Measurements from ENCODE around the gene MAP2K3.
"Not testable (repeated sequence)": the region's sequence is repeated elsewhere in the genome, so short reads cannot be mapped to it uniquely, and the experiment has no call there.

The MAP2K3 gene

DNA sequence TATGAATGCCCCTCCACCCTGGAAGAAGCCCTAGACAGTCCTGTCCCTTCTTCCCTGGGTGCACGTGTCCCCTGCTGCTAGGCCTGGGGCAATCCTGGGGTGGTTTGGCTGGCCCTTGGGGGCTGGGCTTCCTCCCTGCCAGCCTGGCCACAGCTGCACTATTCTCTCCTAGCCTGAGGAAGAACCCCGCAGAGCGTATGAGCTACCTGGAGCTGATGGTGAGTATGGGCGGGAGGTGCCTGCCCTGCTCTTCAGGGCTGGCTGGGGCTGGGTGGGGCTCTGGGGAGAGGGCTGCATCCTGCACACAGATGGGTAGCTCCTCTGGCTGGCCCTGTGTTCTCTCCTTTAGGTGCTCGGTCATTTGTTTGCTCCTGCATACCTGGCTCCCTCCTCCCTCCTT is 28.8 kb downstream of the MAP2K3 start:
- no peak for TF ChIP-seq ZNF274 (IDR thresholded peaks at IDR 0.05; ENCODE audit: low read depth, low read length)
- no peak overlapping the region for H3K4me3 ChIP-seq (ENCODE audit: low read length)

- not testable (repeated sequence) for H3K4me3 ChIP-seq (ENCODE audit: low read length)
Observed at GRCh38 chr17:21313761-21314160, 29.2 kb downstream of the MAP2K3 start.

DNA sequence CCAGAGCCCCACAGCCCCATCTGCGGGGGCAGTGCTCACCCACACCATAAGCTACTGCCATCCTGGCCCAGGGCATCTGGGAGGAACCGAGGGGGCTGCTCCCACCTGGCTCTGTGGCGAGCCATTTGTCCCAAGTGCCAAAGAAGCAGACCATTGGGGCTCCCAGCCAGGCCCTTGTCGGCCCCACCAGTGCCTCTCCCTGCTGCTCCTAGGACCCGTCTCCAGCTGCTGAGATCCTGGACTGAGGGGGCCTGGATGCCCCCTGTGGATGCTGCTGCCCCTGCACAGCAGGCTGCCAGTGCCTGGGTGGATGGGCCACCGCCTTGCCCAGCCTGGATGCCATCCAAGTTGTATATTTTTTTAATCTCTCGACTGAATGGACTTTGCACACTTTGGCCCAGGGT is 29.8 kb downstream of the MAP2K3 start:
- H3K4me3 ChIP-seq (ENCODE audit: low read length), result not testable (repeated sequence)

- not testable (repeated sequence) for H3K4me3 ChIP-seq (ENCODE audit: low read length)
Observed at GRCh38 chr17:21314701-21315111, 30.2 kb downstream of the MAP2K3 start.

DNA sequence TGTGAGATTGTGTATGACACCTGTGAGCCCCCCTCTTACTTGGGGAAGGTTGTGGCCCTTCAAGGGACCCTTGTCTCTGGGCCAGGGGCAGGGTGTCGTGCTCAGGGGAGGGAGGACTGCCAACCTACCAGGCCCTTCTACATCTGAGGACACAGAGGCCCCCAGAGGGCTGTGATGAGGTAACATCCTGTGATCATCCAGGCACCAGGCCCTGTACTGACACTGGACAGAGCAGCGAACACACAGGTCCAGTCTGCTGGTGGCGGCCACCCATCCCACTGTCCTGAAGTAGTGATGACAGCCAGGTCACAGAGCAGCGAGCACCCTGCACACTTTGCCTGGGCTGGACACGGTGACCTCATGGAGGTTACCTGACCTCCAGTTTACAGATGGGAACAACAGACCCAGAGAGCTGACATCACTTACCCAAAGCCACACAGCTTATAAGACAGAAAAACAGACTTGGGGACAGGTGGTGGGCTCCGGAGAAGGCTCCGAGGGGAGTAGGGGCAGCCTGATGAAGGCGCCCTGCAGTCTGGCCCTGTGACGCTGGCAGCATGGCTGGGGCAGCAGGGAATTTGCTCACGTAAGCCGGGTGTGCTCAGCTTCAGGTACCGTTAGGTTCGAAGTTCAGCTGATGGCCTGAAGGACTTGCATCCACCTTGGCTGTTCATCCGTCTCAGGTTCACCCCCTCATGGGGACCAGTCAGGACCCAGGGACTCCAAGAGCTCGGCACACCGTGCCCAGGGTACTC is 30.9 kb downstream of the MAP2K3 start:
- H3K4me3 ChIP-seq (ENCODE audit: low read length), result not testable (repeated sequence)

DNA sequence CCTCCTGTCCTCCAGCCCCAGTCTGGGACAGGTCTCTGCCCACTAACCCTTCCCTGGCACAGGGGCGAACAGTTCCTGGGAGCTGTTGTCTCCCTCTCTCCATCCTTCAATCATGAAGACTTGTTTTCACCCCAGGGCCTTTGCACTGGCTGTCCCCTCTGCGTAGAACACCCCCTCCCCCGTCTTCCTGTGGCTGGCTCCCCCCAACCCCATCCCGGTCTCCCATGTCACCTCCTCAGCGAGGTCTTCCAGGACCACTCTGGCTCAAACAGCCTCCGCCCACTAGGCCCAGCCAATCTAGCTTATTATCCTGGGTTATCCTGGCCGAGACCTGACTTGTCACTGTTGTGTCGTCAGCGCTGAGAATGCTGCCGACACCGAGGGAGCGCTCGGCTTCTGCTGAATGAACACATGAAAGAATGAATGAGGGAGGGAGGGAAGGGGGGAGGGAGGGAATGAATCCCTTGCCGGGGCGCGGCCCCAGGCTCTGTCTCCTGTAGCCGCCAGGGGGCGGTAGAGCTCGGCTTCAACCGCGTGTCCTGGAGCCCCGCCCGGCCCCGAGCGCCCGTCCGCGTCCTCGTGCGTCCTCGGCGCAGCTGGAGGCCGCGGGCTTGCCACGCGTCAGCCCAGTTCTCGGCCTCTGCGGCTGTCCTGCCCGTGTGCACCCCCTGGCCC is 31.8 kb downstream of the MAP2K3 start:
- not testable (repeated sequence) for H3K4me3 ChIP-seq (ENCODE audit: low read length)

DNA sequence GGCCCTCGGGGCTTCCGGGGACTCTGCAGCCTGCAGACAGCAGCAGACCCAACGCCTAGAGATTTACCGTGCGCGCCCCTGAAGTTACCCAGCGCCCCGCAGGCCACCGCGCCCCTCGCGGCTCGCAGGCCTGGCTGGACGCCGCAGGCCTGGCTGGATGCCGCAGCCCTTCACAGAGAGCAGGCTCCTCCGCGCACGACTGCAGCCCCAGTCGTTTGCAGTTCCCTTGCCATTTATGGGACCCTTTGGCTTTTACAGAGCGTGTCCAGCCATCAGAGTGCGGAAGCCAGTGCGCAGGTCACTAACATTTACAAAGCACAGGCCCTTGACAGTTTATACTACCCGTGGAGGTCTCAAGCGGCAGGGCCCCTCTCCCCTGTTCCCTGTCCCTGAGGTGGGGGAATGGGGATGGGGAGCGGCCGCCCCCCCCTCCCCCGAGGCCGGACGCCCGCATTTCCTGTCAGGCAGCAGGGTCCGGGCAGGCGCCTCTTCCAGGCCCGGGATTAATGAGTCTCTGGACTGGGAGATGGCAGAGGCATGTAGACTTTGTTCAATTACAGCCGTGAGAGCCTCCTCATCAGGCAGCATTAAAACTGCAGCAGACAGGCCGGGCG is 32.5 kb downstream of the MAP2K3 start:
- H3K4me3 ChIP-seq (ENCODE audit: low read length), result not testable (repeated sequence)

GRCh38 chr17:21317821-21318220 is 33.3 kb downstream of the MAP2K3 start:
- H3K4me3 ChIP-seq (ENCODE audit: low read length), result not testable (repeated sequence)

GRCh38 chr17:21318439-21318838 is 33.9 kb downstream of the MAP2K3 start:
- TF ChIP-seq ZNF274 (IDR thresholded peaks at IDR 0.05; ENCODE audit: low read depth, low read length), result no peak
- H3K4me3 ChIP-seq (ENCODE audit: low read length), result no peak overlapping the region

GRCh38 chr17:21318856-21319255 is 34.3 kb downstream of the MAP2K3 start:
- not testable (repeated sequence) for H3K4me3 ChIP-seq (ENCODE audit: low read length)

DNA sequence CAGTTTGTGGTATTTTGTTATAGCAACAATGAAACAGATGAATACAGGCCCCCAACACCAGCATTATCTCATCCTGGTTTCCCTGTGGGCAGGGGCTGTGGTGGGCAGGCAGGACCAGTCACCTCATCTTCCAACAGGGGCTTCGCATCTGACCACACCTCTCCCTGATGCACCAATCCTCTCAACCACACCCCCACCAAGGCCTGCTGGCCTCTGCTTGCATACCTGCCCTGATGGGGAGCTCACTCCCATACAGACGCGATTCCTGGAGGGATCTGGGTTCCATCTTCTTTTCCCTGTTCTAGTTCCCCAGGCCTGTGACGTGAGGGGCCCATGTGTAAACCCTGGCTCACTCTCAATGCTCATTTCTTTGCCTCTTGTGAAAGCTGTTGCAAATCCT is 34.7 kb downstream of the MAP2K3 start:
- not testable (repeated sequence) for H3K4me3 ChIP-seq (ENCODE audit: low read length)

DNA sequence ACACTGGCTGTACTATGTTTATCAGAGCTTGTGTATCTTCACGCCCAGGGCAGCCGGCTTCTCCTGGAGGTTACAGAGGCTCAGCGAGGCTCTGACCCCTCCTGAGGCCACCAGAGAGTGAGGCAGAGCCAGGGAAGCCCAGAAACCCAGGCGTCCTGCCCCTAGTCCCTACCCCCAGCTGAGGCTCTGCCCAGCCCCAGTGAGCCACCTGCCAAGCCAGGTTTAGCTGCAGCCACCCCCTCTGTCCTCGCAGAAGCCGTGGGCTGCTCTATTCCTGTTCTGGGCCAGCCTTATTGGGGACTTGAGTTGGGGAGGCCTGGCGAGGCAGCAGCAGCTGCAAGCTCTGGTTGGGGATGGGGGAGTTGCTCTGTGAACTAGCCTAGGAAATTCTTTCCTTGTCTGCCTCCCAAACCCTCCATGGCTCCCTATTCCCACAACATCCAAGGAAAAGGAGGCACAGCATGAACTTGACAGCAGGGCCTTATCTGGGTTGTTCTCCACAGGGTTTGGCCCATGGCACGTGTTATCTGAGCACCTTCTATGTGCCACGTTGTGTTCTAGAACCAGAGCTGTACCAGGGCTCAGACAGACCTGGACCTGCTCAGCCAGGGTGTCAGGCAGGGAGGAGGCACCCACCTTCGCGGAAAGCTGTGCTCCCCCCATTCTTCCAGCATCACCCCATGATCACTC is 35.3 kb downstream of the MAP2K3 start:
- not testable (repeated sequence) for H3K4me3 ChIP-seq (ENCODE audit: low read length)

- not testable (repeated sequence) for H3K4me3 ChIP-seq (ENCODE audit: low read length)
Observed at GRCh38 chr17:21320430-21320829, 35.9 kb downstream of the MAP2K3 start.

DNA sequence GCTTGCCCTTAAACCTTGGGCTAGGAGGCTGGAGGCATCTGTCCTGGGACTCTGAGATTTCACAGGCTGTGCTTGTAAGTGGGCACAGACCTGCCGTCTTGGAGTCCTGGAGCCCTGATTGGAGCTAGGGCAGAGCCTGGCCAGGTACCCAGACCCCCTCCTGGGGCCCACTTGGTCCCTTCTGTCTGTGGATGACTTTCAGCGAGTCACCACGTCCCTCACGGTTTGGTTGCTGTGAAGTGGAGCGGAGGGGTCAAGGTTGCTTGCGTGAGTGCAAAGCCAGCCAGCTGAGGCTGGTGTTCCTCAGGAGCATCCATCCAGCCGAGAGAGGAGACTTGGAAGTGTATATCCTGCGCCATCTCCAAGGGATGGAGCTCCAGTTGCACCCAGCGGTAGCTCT is 36.5 kb downstream of the MAP2K3 start:
- not testable (repeated sequence) for H3K4me3 ChIP-seq (ENCODE audit: low read length)

- not testable (repeated sequence) for H3K4me3 ChIP-seq (ENCODE audit: low read length)
Observed at GRCh38 chr17:21321744-21322191, 37.3 kb downstream of the MAP2K3 start.

DNA sequence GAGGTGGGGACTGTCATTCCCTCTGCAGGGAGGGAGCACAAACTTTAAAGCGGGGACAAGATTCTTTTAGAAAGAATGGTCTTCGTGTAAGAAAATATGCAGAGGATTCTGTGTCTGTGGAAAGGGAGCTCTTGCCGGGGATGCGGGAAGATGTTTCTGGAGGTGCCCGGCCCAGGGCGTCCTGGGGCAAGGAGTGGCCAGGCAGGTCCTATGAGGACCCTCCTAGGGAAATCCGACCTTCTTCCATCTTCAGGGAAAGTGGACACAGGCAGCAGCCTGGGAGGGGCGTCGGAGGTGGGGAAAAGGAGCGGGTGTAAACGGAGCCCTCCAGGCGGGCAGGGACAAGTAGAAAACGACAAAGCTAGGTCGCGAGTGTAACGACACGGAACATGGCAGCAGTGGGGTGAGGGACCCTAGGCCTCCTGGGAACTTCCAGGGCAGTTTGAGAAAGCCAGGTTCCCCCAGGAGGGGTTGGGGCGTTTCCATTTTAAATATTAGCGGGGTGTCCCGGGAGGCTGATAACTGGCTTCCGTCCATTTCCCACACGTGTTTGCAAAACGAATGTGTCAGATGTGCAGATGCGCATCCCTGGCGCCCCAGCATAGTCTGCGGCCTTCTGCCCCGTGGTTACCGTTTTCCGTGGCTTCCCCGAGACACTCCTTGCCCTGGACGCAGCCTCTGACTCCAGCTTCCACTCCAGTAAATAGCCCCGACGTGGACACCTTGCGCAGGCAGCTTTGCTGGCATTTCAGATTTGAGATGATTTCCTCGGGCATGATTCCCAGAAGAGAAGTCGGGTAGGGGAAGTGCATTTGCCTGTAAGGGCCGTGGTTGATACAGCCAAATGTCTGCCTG is 39.0 kb downstream of the MAP2K3 start:
- not testable (repeated sequence) for H3K4me3 ChIP-seq (ENCODE audit: low read length)

GRCh38 chr17:21324741-21325140 is 40.2 kb downstream of the MAP2K3 start:
- not testable (repeated sequence) for H3K4me3 ChIP-seq (ENCODE audit: low read length)

DNA sequence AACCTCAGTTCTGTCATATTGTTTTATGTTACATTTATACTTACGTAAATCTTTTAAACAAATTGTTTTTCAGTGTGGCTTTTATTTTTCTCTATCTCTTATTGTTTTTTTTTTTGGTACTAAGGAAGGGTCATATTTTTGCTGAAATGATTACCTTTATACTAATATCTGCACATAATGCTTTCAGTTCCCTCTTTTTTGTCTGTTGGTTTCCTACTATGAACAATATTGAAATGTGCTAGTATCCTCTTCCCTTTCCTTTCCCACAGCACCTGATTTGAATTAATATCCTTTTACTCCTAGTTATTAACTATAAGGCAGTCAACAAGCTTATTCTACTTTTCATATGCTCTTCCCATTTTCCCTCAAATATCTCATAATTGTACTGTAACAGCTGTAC is 43.4 kb downstream of the MAP2K3 start:
- not testable (repeated sequence) for H3K4me3 ChIP-seq (ENCODE audit: low read length)

DNA sequence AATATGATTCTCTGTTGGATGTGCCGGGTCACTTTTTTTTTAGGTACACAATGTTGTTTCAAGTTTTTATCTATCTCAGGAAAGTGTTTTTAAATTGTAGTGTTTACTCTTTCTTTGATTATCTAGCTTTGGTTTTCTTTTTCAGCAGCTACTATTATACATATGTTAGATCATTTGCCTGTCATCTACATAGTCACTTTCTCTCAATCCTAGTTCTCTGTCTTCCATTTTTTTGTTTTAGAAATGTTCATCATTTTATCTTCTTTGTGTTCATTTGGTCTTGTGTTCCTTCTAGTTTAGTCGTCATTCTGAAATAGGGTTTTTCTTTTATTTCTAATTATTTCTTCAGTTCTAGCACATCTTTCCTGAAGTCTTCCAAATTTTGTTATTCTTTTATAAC is 44.3 kb downstream of the MAP2K3 start:
- H3K4me3 ChIP-seq (ENCODE audit: low read length), result not testable (repeated sequence)

Data from GM08714 (cell line).